K562 (cell line): ENCODE results near the gene STPG4. TPM values are rescaled to one million over a fixed set of nuclear protein-coding genes. Genes with fewer than 3 reads are reported as not detected.

Source experiments
- ATAC-seq: fragments of 200-7000 bp; cut with Tn5 transposase; 3 replicates; pipeline ENCODE4 v1.9.1; 2020; ENCODE audit warnings: moderate library complexity
- BruUV-seq: library from RNA; stranded (reverse); fragments of 400-500 nt; replicated peaks from 2 replicates; lab custom pipeline; 2021; lab: Mats Ljungman, UMichigan
- CTCF ChIA-PET: fragments of 300-600 bp; formaldehyde crosslinking; extraction: SDS; loops from one replicate; lab custom pipeline; 2021; ENCODE audit warnings: low intra/inter-chr PET ratio; lab: Yijun Ruan, JAX
- POLR2A ChIA-PET: fragments of 300-600, 350-650 bp; sonication (Branson Sonifier 250); formaldehyde crosslinking; extraction: SDS; loops from one replicate; lab custom pipeline; 2021; ENCODE audit warnings: antibody characterized with exemption, inconsistent platforms; lab: Yijun Ruan, JAX
- DNase-seq, 4 experiments: peaks; one replicate each; pipeline versions ENCODE4 v3.0.0 to v3.0.0-alpha.2; 2011 to 2018; ENCODE audit warnings: low spot score in 3 of 4, mixed read lengths in 3 of 4; ENCODE audit errors: extremely low read depth in 1 of 4
- FAIRE-seq: peaks from 2 replicates; lab custom pipeline; 2011; peaks lifted over from hg19 to GRCh38; lab: Jason Lieb, UNC
- H2AFZ ChIP-seq: 2 replicates; pipeline ENCODE4 v1.6.0; 2011; ENCODE audit warnings: low read depth, low read length, control low read depth, inconsistent platforms
- H3K27ac ChIP-seq: fragments of 200-600 bp; 3 replicates; pipeline ENCODE4 v1.8.0; 2011; ENCODE audit warnings: low read depth, mild to moderate bottlenecking, control low read depth, inconsistent platforms, low read length, moderate library complexity, mixed read lengths; ENCODE audit errors: extremely low read depth
- H3K27me3 ChIP-seq, 2 experiments: fragments of 300-600 bp in 1 of 2; 2 replicates in 1 of 2; 3 replicates in 1 of 2; pipeline versions ENCODE4 v1.6.0 to v1.8.0; 2011; ENCODE audit warnings: inconsistent platforms in 2 of 2, low read length in 2 of 2, mild to moderate bottlenecking in 1 of 2, mixed read lengths in 1 of 2, moderate library complexity in 1 of 2; ENCODE audit not compliant: control insufficient read depth in 2 of 2, insufficient read depth in 2 of 2
- H3K36me3 ChIP-seq: fragments of 300-600 bp; 3 replicates; pipeline ENCODE4 v1.8.0; 2011; ENCODE audit warnings: mild to moderate bottlenecking, low read length, inconsistent platforms; ENCODE audit not compliant: control insufficient read depth, insufficient read depth
- H3K4me1 ChIP-seq, 2 experiments: fragments of 200-600 bp in 1 of 2; replicated peaks in 1 of 2; 2 replicates in 1 of 2; 3 replicates in 1 of 2; pipeline versions ENCODE4 v1.5.1 to v1.8.0; 2011; ENCODE audit warnings: inconsistent platforms in 2 of 2, low read length in 2 of 2, mild to moderate bottlenecking in 1 of 2, mixed read lengths in 1 of 2, moderate library complexity in 1 of 2; ENCODE audit not compliant: control insufficient read depth in 2 of 2, insufficient read depth in 2 of 2
- H3K4me2 ChIP-seq: 2 replicates; pipeline ENCODE4 v1.6.1; 2011; ENCODE audit warnings: low read length, control low read depth, inconsistent platforms, mixed read lengths; ENCODE audit not compliant: insufficient read depth
- H3K4me3 ChIP-seq: fragments of 200-600 bp; sonication (generic), shearing (Covaris generic); 2 replicates; pipeline ENCODE4 v1.5.1; 2016; ENCODE audit warnings: control low read depth, inconsistent platforms
- H3K79me2 ChIP-seq: fragments of 200-600 bp; 3 replicates; pipeline ENCODE4 v1.8.0; 2011; ENCODE audit warnings: low read length, inconsistent platforms; ENCODE audit not compliant: control insufficient read depth, insufficient read depth
- H3K9ac ChIP-seq, 2 experiments: 2 replicates each; pipeline versions ENCODE4 v1.6.0 to v1.6.1; 2011; ENCODE audit warnings: low read depth in 2 of 2, low read length in 2 of 2, control low read depth in 1 of 2, inconsistent platforms in 1 of 2, mild to moderate bottlenecking in 1 of 2, mixed read lengths in 1 of 2; ENCODE audit not compliant: insufficient read depth in 1 of 2
- H3K9me1 ChIP-seq: one replicate; pipeline ENCODE4 v1.6.0; 2011; ENCODE audit warnings: inconsistent platforms, mild to moderate bottlenecking, low read length, moderate library complexity; ENCODE audit not compliant: control insufficient read depth, insufficient read depth
- H3K9me3 ChIP-seq: replicated peaks from 2 replicates; pipeline ENCODE4 v1.5.1; 2011; ENCODE audit warnings: low read depth, low read length, inconsistent platforms; ENCODE audit not compliant: control insufficient read depth, insufficient read depth
- H4K20me1 ChIP-seq: replicated peaks from 2 replicates; pipeline ENCODE4 v1.6.1; 2011; ENCODE audit warnings: low read length, inconsistent platforms, mixed read lengths; ENCODE audit not compliant: control insufficient read depth, insufficient read depth
- CREBBP ChIP-seq: IDR thresholded peaks from one replicate; pipeline ENCODE4 v1.6.1; 2012; ENCODE audit warnings: low read depth, mild to moderate bottlenecking, control low read depth, inconsistent platforms, low read length
- CSDE1 ChIP-seq, 2 experiments: fragments of 450-650 bp; IDR thresholded peaks; 2 replicates each; pipeline ENCODE4 v1.6.1; 2016; ENCODE audit warnings: mild to moderate bottlenecking in 1 of 2
- DEAF1 ChIP-seq: fragments of 450-650 bp; formaldehyde crosslinking; IDR thresholded peaks from 2 replicates; pipeline ENCODE4 v1.4.0; 2020; ENCODE audit warnings: mild to moderate bottlenecking, moderate library complexity
- E2F8 ChIP-seq: fragments of 450-650 bp; IDR thresholded peaks from 2 replicates; pipeline ENCODE4 v1.7.1; 2018; ENCODE audit warnings: mild to moderate bottlenecking, low read depth; ENCODE audit not compliant: partially characterized antibody
- EP300 ChIP-seq: IDR thresholded peaks from 2 replicates; pipeline ENCODE4 v1.6.1; 2012; ENCODE audit warnings: low read length, improper control_type of control experiment
- MLX ChIP-seq, 2 experiments: fragments of 450-650 bp in 1 of 2; sonication (generic) in 1 of 2; formaldehyde crosslinking; conservative IDR thresholded peaks; 2 replicates each; pipeline versions ENCODE4 v1.4.0 to v1.8.1; 2020 to 2022; ENCODE audit warnings: mild to moderate bottlenecking in 1 of 2, missing genetic modification reagents in 1 of 2
- NCOR1 ChIP-seq: fragments of 450-650 bp; IDR thresholded peaks from 2 replicates; pipeline ENCODE4 v1.6.1; 2016; ENCODE audit warnings: mild to moderate bottlenecking, moderate library complexity
- PHF20 ChIP-seq: fragments of 450-650 bp; IDR thresholded peaks from 2 replicates; pipeline ENCODE4 v1.6.1; 2018; ENCODE audit not compliant: partially characterized antibody
- RAD21 ChIP-seq, 2 experiments: fragments of 250-450 bp in 1 of 2; fragments of 450-650 bp in 1 of 2; sonication (Bioruptor Pico) in 1 of 2; formaldehyde crosslinking in 1 of 2; IDR thresholded peaks in 1 of 2; conservative IDR thresholded peaks in 1 of 2; 2 replicates each; pipeline versions ENCODE4 v1.4.0 to v1.8.0; 2020 to 2022; ENCODE audit warnings: mild to moderate bottlenecking in 2 of 2, moderate library complexity in 1 of 2
- TAF9B ChIP-seq: fragments of 450-650 bp; IDR thresholded peaks from 2 replicates; pipeline ENCODE4 v1.6.1; 2018; ENCODE audit warnings: mild to moderate bottlenecking; ENCODE audit not compliant: partially characterized antibody
- TBP ChIP-seq: optimal IDR thresholded peaks from 2 replicates; pipeline ENCODE3; 2011; ENCODE audit warnings: low read depth, low read length, improper control_type of control experiment
- ZBTB33 ChIP-seq: sonication (generic); formaldehyde crosslinking; IDR thresholded peaks from 2 replicates; pipeline ENCODE4 v1.8.1; 2023; ENCODE audit warnings: mild to moderate bottlenecking, missing genetic modification reagents
- ZNF398 ChIP-seq: fragments of 250-450 bp; sonication (Bioruptor Pico); IDR thresholded peaks from 2 replicates; pipeline ENCODE4 v1.8.0; 2021; ENCODE audit warnings: moderate library complexity, mild to moderate bottlenecking, inconsistent platforms
- ZSCAN32 ChIP-seq: fragments of 450-650 bp; formaldehyde crosslinking; IDR thresholded peaks from 2 replicates; pipeline ENCODE4 v1.4.0; 2020; ENCODE audit warnings: mild to moderate bottlenecking, moderate library complexity
- WGBS: fragments of 100-300 bp; shearing (Covaris generic); methylation state at CpG from one replicate; pipeline ENCODE4 v1.1.6; 2016; ENCODE audit warnings: low coverage, mixed read lengths; ENCODE audit not compliant: insufficient coverage; ENCODE audit errors: missing lambda C conversion rate; 5-methylcytosine and 5-hydroxymethylcytosine counted together
- in situ Hi-C: fragments of 300-500 bp; cut with MboI; formaldehyde crosslinking; loops from 4 replicates; pipeline ENCODE4 v1.15.0; 2018; ENCODE audit warnings: inconsistent platforms, mixed read lengths
- intact Hi-C: fragments of 100-400 bp; cut with micrococcal nuclease; formaldehyde crosslinking; loops from 2 replicates; pipeline ENCODE4 v1.14.2; 2022
- polyA plus RNA-seq, 8 experiments: library from polyadenylated mRNA; depleted of rRNA in 4 of 8; stranded (reverse) in 5 of 8; unstranded in 3 of 8; fragments of >200 nt; fragmentation: Nextera tagmentation in 2 of 8; fragmentation: Illumina TruSeq in 1 of 8; extraction: Ambion mirVana in 2 of 8; extraction: Trizol in 1 of 8; gene quantifications; 2 replicates each; pipeline versions ENCODE4 v1.2.1 to v1.2.3, GENCODE V29; 2011 to 2014; ENCODE audit warnings: inconsistent platforms in 1 of 8, missing spikeins in 1 of 8
- total RNA-seq, 7 experiments: library from RNA; depleted of rRNA in 6 of 7; stranded (reverse); fragments of >200 nt in 6 of 7; fragmentation: Illumina TruSeq in 2 of 7; extraction: Trizol in 2 of 7; gene quantifications; 2 replicates each; pipeline versions ENCODE4 v1.2.1 to v1.2.3, GENCODE V29; 2011 to 2021; ENCODE audit warnings: low replicate concordance in 1 of 7

Gene STPG4
- total and polyA plus RNA-seq, 9 of the 15 experiments (the other 6 are each of a cell fraction or from before 2014, with no cell fraction given) = 0.10 to 0.68 (median 0.22) TPM; not detected in 6

- Histone ChIP-seq H3K9me1 (no peaks in the 10 kb centered on the region), H3K4me2 (no peak overlapping the region), H3K4me1 (peaks cover 11 to 28% of the 10 kb centered on the region in 2 experiments), H3K27ac (no peak overlapping the region), H4K20me1 (peaks cover 30% of the 10 kb centered on the region), H3K4me3 (no peak overlapping the region), H3K79me2 (no peaks in the 10 kb centered on the region), H3K9me3 (no peaks in the 10 kb centered on the region), H3K9ac (peak overlapping the region in 1 of 2 experiments; percentile 29; a peak in 1 of 4 replicates), H3K36me3 (no peaks in the 10 kb centered on the region), H2AFZ (no peak overlapping the region), H3K27me3 (no peaks in the 10 kb centered on the region)
- intact Hi-C loops = no loop called here
- ChIA-PET CTCF (no interaction called here), POLR2A (interaction anchor here (0.8 to 1.3 kb wide), 2 partner anchors 14 to 198 kb away, joined by 4 read pairs; no protein-coding TSS in a partner anchor)
- 71% methylated on average over 5 of the region's 8 CpGs for WGBS
- FAIRE-seq (no peak), DNase-seq (no peak), ATAC-seq (no peak)
- in situ Hi-C loops = no loop called here
- no TSS peak for BruUV-seq
- no peak for TF ChIP-seq DEAF1
- TF ChIP-seq ZBTB33 = no peak
- TF ChIP-seq NCOR1 = no peak
- no peak for TF ChIP-seq EP300
- TF ChIP-seq ZNF398 = no peak
- no peak for TF ChIP-seq TBP
- TF ChIP-seq RAD21 (CRISPR knock-in tag; conservative IDR thresholded peaks at IDR 0.05 in 1 of 2, IDR thresholded peaks at IDR 0.05 in 1 of 2) = no peak
- no peak for TF ChIP-seq CSDE1 (IDR thresholded peaks at IDR 0.05)
- TF ChIP-seq ZSCAN32 (CRISPR knock-in tag) = no peak
- TF ChIP-seq TAF9B = no peak
- no peak for TF ChIP-seq MLX (CRISPR knock-in tag; conservative IDR thresholded peaks at IDR 0.05)
- no peak for TF ChIP-seq CREBBP
- no peak for TF ChIP-seq E2F8
- no peak for TF ChIP-seq PHF20
Measured at GRCh38 chr2:47076126-47076506, 79.0 kb downstream of the STPG4 start.
